ENCODE data around the gene RASEF. TPM values are rescaled to one million over a fixed set of nuclear protein-coding genes. Genes with fewer than 3 reads are reported as not detected.

The RASEF gene
- total and polyA plus RNA-seq, 2 donors (not counting 1 experiment from before 2014, with no cell fraction given), result not detected

GRCh38 chr9:83024506-83025125, 38.3 kb downstream of the RASEF start:
- ChIA-PET CTCF (no interaction called here), POLR2A (no interaction called here)
- TF ChIP-seq EZH2 (IDR thresholded peaks at IDR 0.05; ENCODE audit: borderline replicate concordance, insufficient read depth, low read depth, low read length, poor library complexity, severe bottlenecking), result no peak
- no peak for TF ChIP-seq CTCF (IDR thresholded peaks at IDR 0.05)
- no peaks in the 10 kb centered on the region for H3K27me3 Mint-ChIP-seq
- H3K9ac ChIP-seq (ENCODE audit: low read length), result no peak overlapping the region
- H3K9me3 Mint-ChIP-seq (ENCODE audit: insufficient read depth), result no peaks in the 10 kb centered on the region
- WGBS (ENCODE audit: insufficient coverage), result 76% methylated on average over 4 of the region's 7 CpGs
- DNase-seq, result no peak
- H3K27ac ChIP-seq (ENCODE audit: low read length in 2 of 2), result no peak overlapping the region
- H3K4me2 ChIP-seq (replicated peaks; ENCODE audit: low read depth, low read length, poor library complexity, severe bottlenecking), result no peak overlapping the region
- no peak overlapping the region for H3K27ac Mint-ChIP-seq
- H3K27me3 ChIP-seq (replicated peaks in 1 of 4; ENCODE audit: control extremely low read depth in 1 of 4, control insufficient read depth in 3 of 4, insufficient read depth in 4 of 4, low read length in 3 of 4), result no peaks in the 10 kb centered on the region
- H3K4me1 ChIP-seq (ENCODE audit: control insufficient read depth in 2 of 2, insufficient read depth in 2 of 2, low read length in 2 of 2), result no peaks in the 10 kb centered on the region
- no peaks in the 10 kb centered on the region for H3K36me3 ChIP-seq (replicated peaks in 1 of 2; ENCODE audit: control extremely low read depth in 1 of 2, control insufficient read depth in 1 of 2, extremely low read depth in 1 of 2, insufficient read depth in 2 of 2, low read length in 1 of 2)
- no peaks in the 10 kb centered on the region for H3K9me3 ChIP-seq (ENCODE audit: control extremely low read depth in 1 of 3, control insufficient read depth in 2 of 3, insufficient read depth in 1 of 3, low read length in 2 of 3)
- ATAC-seq (ENCODE audit: low read depth), result no peak
- H3K4me3 ChIP-seq (ENCODE audit: control extremely low read depth in 1 of 5, extremely low read depth in 1 of 5, insufficient read depth in 1 of 5, low read depth in 2 of 5, low read length in 4 of 5), result no peak overlapping the region
- H3K4me1 Mint-ChIP-seq, result no peaks in the 10 kb centered on the region
- no peaks in the 10 kb centered on the region for H4K20me1 ChIP-seq (ENCODE audit: control insufficient read depth, insufficient read depth, low read length, poor library complexity, severe bottlenecking)
- no peak overlapping the region for H2AFZ ChIP-seq (ENCODE audit: insufficient read depth, low read depth, low read length, poor library complexity, severe bottlenecking)
- intact Hi-C loops (cut with micrococcal nuclease), result no loop called here
- H3K79me2 ChIP-seq (ENCODE audit: control insufficient read depth, insufficient read depth, low read length), result no peaks in the 10 kb centered on the region
- no peak overlapping the region for H3K4me3 Mint-ChIP-seq

- H4K20me1 ChIP-seq (ENCODE audit: control insufficient read depth, insufficient read depth, low read length, poor library complexity, severe bottlenecking), result no peaks in the 10 kb centered on the region
- no peak for DNase-seq
- no peak overlapping the region for H3K27ac Mint-ChIP-seq
- H3K9me3 ChIP-seq (ENCODE audit: control extremely low read depth in 1 of 3, control insufficient read depth in 2 of 3, insufficient read depth in 1 of 3, low read length in 2 of 3), result no peaks in the 10 kb centered on the region
- H3K4me3 Mint-ChIP-seq, result no peak overlapping the region
- no peak for ATAC-seq (ENCODE audit: low read depth)
- no peaks in the 10 kb centered on the region for H3K79me2 ChIP-seq (ENCODE audit: control insufficient read depth, insufficient read depth, low read length)
- POLR2A ChIA-PET, result no interaction called here
- no peaks in the 10 kb centered on the region for H3K4me1 ChIP-seq (ENCODE audit: control insufficient read depth in 2 of 2, insufficient read depth in 2 of 2, low read length in 2 of 2)
- H3K9ac ChIP-seq (ENCODE audit: low read length), result no peak overlapping the region
- no peaks in the 10 kb centered on the region for H3K27me3 Mint-ChIP-seq
- no peak overlapping the region for H3K4me3 ChIP-seq (ENCODE audit: control extremely low read depth in 1 of 5, extremely low read depth in 1 of 5, insufficient read depth in 1 of 5, low read depth in 2 of 5, low read length in 4 of 5)
- H3K9me3 Mint-ChIP-seq (ENCODE audit: insufficient read depth), result no peaks in the 10 kb centered on the region
- no peak overlapping the region for H3K27ac ChIP-seq (ENCODE audit: low read length in 2 of 2)
- no peak overlapping the region for H3K4me2 ChIP-seq (replicated peaks; ENCODE audit: low read depth, low read length, poor library complexity, severe bottlenecking)
- CTCF ChIA-PET, result no interaction called here
- intact Hi-C loops (cut with micrococcal nuclease), result no loop called here
- H3K4me1 Mint-ChIP-seq, result no peaks in the 10 kb centered on the region
- H3K27me3 ChIP-seq (replicated peaks in 1 of 4; ENCODE audit: control extremely low read depth in 1 of 4, control insufficient read depth in 3 of 4, insufficient read depth in 4 of 4, low read length in 3 of 4), result no peaks in the 10 kb centered on the region
- no peaks in the 10 kb centered on the region for H3K36me3 ChIP-seq (replicated peaks in 1 of 2; ENCODE audit: control extremely low read depth in 1 of 2, control insufficient read depth in 1 of 2, extremely low read depth in 1 of 2, insufficient read depth in 2 of 2, low read length in 1 of 2)
- WGBS (ENCODE audit: insufficient coverage), result no CpG with 5 or more reads among the region's 1 CpG
- no peak for TF ChIP-seq EZH2 (IDR thresholded peaks at IDR 0.05; ENCODE audit: borderline replicate concordance, insufficient read depth, low read depth, low read length, poor library complexity, severe bottlenecking)
- TF ChIP-seq CTCF (IDR thresholded peaks at IDR 0.05), result no peak
- H2AFZ ChIP-seq (ENCODE audit: insufficient read depth, low read depth, low read length, poor library complexity, severe bottlenecking), result no peak overlapping the region
Observed at GRCh38 chr9:83023151-83023550, 39.8 kb downstream of the RASEF start.
